KMS-11 (cell line): ENCODE data around the gene RPS2.

Source experiments
- H2AFZ ChIP-seq: fragments of 200-600 bp; sonication (generic); 2 replicates; pipeline ENCODE4 v1.6.1; 2016; ENCODE audit warnings: antibody characterized with exemption, mixed run types, low read depth
- H3K27ac ChIP-seq: fragments of 200-600 bp; sonication (generic); 2 replicates; pipeline ENCODE4 v1.6.1; 2016; ENCODE audit warnings: mild to moderate bottlenecking, mixed run types
- H3K27me3 ChIP-seq: fragments of 200-600 bp; sonication (generic); 2 replicates; pipeline ENCODE4 v1.6.1; 2017; ENCODE audit warnings: mild to moderate bottlenecking, low read depth, mixed run types, moderate library complexity; ENCODE audit not compliant: insufficient read depth
- H3K36me3 ChIP-seq: fragments of 200-600 bp; sonication (generic); 2 replicates; pipeline ENCODE4 v1.6.1; 2017; ENCODE audit warnings: mild to moderate bottlenecking, mixed run types; ENCODE audit not compliant: insufficient read depth
- H3K4me1 ChIP-seq: fragments of 200-600 bp; sonication (generic); 2 replicates; pipeline ENCODE4 v1.6.1; 2016; ENCODE audit warnings: mild to moderate bottlenecking, low read depth, mixed run types; ENCODE audit not compliant: poor library complexity, severe bottlenecking
- H3K4me2 ChIP-seq: fragments of 200-600 bp; sonication (generic); 2 replicates; pipeline ENCODE4 v1.7.0; 2016; ENCODE audit warnings: mild to moderate bottlenecking, mixed run types
- H3K4me3 ChIP-seq: fragments of 200-600 bp; sonication (generic); IDR thresholded peaks from 2 replicates; pipeline ENCODE4 v1.6.1; 2017; ENCODE audit warnings: low read depth, low read length, mixed read lengths; ENCODE audit not compliant: insufficient read depth
- H3K79me2 ChIP-seq: fragments of 200-600 bp; sonication (generic); 2 replicates; pipeline ENCODE4 v1.6.1; 2016; ENCODE audit warnings: low read depth, mixed run types; ENCODE audit not compliant: insufficient read depth
- H3K9ac ChIP-seq: fragments of 200-600 bp; sonication (generic); 2 replicates; pipeline ENCODE4 v1.6.1; 2016; ENCODE audit warnings: mild to moderate bottlenecking, mixed run types
- H4K20me1 ChIP-seq: fragments of 200-600 bp; sonication (generic); 2 replicates; pipeline ENCODE4 v1.6.1; 2016; ENCODE audit warnings: mild to moderate bottlenecking, mixed run types; ENCODE audit not compliant: insufficient read depth
- TF ChIP-seq, protein P1 (sequence below): fragments of 200-600 bp; sonication (generic); conservative IDR thresholded peaks from 2 replicates; pipeline ENCODE4 v1.6.1; 2017; ENCODE audit warnings: low read depth, mild to moderate bottlenecking, antibody characterized with exemption, low read length, moderate library complexity, mixed read lengths

The RPS2 gene

DNA sequence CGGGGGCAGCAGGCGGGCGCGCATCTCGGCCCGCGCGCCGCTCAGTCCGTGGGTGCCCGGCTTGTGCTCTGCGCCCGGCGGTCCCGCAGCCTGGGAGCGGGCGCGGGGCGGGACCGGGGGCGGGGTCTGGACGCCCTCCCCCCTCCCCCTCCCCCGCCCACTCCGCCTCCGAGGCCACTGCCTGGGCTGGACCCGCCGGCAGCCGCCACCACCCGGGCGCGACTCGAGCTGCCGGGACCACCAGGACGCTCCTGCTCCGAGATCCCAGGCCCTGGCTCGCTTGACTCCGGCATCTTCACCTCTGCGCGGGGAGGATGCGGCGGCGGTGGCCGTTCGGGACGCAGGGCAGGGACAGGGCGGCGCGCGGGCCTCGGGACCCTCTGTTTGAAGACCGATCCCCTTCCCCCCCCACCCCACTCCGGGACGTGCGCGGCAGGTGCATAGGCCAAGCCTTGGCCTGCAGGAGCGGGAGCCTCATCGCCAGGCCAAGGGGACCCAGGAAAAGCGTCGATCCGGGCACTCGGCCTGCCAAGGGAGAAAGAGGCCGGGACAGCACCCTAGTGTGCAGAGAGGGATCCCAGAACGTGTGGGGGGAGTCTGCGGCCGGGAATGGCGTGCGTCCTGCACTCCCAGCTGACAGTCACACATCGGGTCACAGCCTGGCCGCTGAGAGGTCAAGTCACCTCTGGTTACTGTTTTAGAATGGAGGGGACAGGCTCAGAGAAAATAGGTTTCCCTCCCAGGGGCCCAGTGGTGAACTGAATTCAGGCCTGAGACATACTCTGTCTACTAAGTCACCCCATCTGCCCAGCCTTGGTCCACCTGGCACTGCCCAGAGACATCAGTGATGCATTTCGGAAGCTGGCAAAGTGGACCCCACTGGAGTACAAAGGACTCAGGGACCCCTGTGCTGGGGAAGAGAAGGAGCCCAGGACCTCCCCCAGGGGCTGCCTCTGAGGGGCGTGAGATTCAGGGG lies 46.0 kb downstream of the RPS2 start, which contains the start of gene HS3ST6:
Gene HS3ST6, minus strand, starts transcription at position 65 of the 976 bp plus-strand sequence. CDS start 92 bp downstream, outside the sequence.
- Histone ChIP-seq H3K27ac (no peak within 1 kb of the TSS), H3K27me3 (peaks cover 94% of the 10 kb centered on the region), H4K20me1 (no peaks in the 10 kb centered on the region), H3K4me3 (no peak within 1 kb of the TSS), H3K9ac (no peak within 1 kb of the TSS), H3K79me2 (no peaks in the 10 kb centered on the region), H3K4me2 (no peak within 1 kb of the TSS), H2AFZ (no peak within 1 kb of the TSS), H3K4me1 (no peaks in the 10 kb centered on the region), H3K36me3 (no peaks in the 10 kb centered on the region)
- TF ChIP-seq, protein P1, sequence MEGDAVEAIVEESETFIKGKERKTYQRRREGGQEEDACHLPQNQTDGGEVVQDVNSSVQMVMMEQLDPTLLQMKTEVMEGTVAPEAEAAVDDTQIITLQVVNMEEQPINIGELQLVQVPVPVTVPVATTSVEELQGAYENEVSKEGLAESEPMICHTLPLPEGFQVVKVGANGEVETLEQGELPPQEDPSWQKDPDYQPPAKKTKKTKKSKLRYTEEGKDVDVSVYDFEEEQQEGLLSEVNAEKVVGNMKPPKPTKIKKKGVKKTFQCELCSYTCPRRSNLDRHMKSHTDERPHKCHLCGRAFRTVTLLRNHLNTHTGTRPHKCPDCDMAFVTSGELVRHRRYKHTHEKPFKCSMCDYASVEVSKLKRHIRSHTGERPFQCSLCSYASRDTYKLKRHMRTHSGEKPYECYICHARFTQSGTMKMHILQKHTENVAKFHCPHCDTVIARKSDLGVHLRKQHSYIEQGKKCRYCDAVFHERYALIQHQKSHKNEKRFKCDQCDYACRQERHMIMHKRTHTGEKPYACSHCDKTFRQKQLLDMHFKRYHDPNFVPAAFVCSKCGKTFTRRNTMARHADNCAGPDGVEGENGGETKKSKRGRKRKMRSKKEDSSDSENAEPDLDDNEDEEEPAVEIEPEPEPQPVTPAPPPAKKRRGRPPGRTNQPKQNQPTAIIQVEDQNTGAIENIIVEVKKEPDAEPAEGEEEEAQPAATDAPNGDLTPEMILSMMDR = no peak

DNA sequence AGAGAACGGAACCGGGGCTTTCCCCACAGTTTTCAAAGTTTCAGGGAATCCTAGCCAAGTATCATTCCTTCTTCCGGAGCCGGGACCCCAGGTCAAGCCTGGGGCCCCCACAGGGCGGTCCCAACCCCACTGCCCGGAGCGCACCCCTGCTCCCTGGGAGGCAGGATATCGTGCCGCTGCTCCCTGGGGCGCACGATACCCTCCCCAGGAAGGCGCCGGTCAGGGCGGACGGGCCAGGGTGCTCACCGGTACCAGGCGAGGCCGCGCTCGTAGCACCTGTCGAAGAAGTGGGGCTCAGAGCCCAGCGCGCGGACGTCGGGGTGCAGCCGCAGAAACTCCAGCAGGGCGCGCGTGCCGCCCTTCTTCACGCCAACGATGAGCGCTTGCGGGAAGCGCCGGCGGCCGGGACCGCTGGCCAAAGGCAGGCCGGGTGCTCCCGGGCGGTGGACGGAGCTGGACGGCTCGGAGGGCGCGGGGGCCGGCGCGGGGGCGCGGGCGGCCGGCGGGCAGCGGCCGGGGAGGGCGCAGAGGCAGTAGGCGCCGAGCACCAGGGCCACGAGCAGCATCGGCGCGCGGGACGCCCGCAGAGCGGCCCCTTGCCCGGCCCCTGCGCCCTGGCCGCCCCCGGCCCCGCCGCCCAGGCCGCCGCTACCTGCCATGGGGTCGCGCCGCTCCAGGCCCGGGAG lies 46.8 kb downstream of the RPS2 start:
- Histone ChIP-seq H3K27ac (no peak overlapping the region), H3K36me3 (no peaks in the 10 kb centered on the region), H2AFZ (no peak overlapping the region), H3K79me2 (no peaks in the 10 kb centered on the region), H3K4me3 (no peak overlapping the region), H3K4me1 (no peaks in the 10 kb centered on the region), H4K20me1 (no peaks in the 10 kb centered on the region), H3K9ac (no peak overlapping the region), H3K27me3 (peaks cover 94% of the 10 kb centered on the region), H3K4me2 (no peak overlapping the region)
- TF ChIP-seq, protein P1 = no peak

DNA sequence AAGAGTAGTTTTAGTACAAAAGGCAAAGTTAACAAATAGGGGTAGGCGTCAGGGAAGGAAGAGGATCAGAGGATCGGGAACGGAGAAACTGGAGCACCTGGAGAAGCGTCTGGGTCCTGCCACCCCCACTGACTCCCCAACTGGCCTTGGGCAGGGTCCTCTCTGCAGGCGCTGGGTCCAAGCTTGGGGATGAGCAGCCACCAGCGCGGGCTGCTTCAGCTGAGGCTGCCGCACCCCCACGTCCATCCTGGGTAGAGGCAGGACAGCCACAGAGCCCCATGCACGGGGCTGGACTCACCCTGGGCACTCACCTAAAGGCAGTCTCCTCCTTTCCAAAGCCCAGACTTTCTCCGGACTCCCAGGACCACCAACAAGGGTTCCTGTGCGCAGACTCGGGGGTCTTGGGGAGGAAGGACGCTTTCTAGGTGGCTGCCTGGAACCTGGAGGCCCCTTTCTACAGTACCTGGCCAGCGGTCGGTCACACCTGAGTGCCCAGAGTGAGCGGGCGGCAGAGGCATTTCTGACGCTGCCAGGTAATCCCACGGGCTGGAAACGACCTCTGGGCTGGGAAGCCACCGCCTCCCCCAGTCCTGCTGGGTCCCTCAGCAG lies 47.5 kb downstream of the RPS2 start:
- Histone ChIP-seq H3K27me3 (peaks cover 93% of the 10 kb centered on the region), H3K4me3 (no peak overlapping the region), H3K4me2 (no peak overlapping the region), H3K4me1 (no peaks in the 10 kb centered on the region), H3K9ac (no peak overlapping the region), H3K36me3 (no peaks in the 10 kb centered on the region), H3K27ac (no peak overlapping the region), H3K79me2 (no peaks in the 10 kb centered on the region), H4K20me1 (no peaks in the 10 kb centered on the region), H2AFZ (no peak overlapping the region)
- TF ChIP-seq, protein P1 = no peak

DNA sequence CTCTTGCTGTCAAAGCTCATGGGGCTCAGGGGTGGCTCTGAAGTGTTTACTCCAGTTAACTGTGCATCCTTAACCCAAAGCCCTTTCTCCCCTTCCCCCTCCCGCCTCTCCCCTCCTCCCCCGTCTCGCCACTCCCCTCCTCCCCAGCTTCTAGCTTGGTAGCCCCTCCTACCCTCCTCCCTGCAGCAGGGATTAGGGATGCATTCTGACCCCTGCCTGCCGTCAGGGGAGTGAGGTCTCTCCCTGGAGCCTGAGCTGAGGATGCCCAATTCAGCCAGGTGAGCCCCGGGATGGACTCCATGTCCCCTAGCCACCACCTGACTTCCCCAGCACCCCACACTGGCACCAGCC lies 48.0 kb downstream of the RPS2 start:
- no peaks in the 10 kb centered on the region for H3K36me3 ChIP-seq
- H3K27ac ChIP-seq = no peak overlapping the region
- H3K4me2 ChIP-seq = no peak overlapping the region
- no peaks in the 10 kb centered on the region for H4K20me1 ChIP-seq
- TF ChIP-seq, protein P1 = no peak
- H2AFZ ChIP-seq = no peak overlapping the region
- no peaks in the 10 kb centered on the region for H3K79me2 ChIP-seq
- no peak overlapping the region for H3K4me3 ChIP-seq
- no peak overlapping the region for H3K9ac ChIP-seq
- peaks cover 90% of the 10 kb centered on the region for H3K27me3 ChIP-seq
- H3K4me1 ChIP-seq = no peaks in the 10 kb centered on the region
